GM12892 (cell line): ENCODE results near the gene LMBR1.

ENCODE experiments used
- POLR2A ChIP-seq: IDR thresholded peaks from 2 replicates; pipeline ENCODE4 v1.6.1; 2011; ENCODE audit warnings: low read depth, low read length, control low read depth
- POLR2AphosphoS5 ChIP-seq: IDR thresholded peaks from 2 replicates; pipeline ENCODE4 v1.6.1; 2011; ENCODE audit warnings: low read depth, low read length, control low read depth

DNA sequence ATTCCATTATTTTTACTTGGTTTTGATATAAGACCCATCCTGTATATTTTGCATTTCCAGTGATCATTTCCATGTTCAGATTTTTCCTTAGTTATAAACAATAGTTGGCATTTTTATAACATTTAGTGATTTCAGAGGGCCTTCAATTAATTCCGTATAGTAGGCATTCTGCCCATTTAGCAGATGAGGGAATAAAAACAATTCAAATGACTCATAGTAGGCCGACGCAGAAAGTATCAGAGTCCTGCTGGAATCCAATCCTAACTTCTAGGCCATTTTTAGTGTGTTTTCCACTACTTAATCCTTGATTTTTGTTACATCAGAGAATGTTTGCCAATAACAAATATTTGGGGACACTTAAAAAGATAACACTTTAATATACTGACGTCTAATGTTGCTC is 237.0 kb downstream of the LMBR1 start:
- no peak for TF ChIP-seq POLR2A
- no peak for TF ChIP-seq POLR2AphosphoS5
